HG03108 (cell line): ENCODE results near the gene GPR176.
A peak's percentile ranks its signal among the peaks of the same experiment; 100 is the strongest.
"Not testable (repeated sequence)": the region's sequence is repeated elsewhere in the genome, so short reads cannot be mapped to it uniquely, and the experiment has no call there.

Source experiments
- ATAC-seq: cut with Tn5 transposase; IDR thresholded peaks from one replicate; pipeline ENCODE4 v1.9.1; 2021; ENCODE audit warnings: moderate library complexity; ENCODE audit not compliant: unreplicated experiment

GPR176 gene

DNA sequence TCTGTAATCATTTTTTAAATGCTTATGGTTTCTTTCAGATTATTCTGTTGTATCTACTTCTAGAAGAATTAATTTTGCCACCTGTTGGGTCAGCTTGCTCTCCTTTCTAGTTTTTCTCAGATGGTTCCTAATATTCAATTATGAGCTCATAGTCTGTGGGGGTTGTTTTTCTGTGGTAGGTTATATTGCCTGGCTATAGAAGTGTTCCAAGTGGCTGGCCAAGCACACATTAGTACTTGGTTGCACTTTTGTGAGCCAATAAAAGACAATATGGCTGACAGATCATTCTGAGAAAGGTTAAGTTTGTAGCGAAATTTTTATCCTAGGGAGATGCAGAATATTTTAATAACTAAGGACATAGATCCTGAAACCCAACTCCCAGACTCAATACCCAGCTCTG lies 105.6 kb downstream of the GPR176 start:
- ATAC-seq: no peak

DNA sequence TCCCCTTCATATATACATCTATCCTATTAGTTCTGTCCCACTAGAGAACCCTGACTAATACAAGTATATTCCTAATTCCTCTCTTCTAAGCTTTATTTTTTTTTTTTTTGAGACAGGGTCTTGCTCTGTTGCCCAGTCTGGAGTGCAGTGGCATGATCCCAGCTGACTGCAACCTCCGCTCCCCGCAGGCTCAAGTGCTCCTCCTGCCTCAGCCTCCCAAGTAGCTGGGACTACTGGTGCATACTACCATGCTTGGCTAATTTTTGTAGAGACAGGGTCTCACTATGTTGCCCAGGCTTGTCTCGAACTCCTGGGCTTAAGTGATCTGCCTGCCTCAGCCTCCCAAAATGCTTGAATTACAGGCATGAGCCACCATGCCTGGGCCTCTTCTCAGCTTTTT lies 107.4 kb downstream of the GPR176 start:
- ATAC-seq: not testable (repeated sequence)

DNA sequence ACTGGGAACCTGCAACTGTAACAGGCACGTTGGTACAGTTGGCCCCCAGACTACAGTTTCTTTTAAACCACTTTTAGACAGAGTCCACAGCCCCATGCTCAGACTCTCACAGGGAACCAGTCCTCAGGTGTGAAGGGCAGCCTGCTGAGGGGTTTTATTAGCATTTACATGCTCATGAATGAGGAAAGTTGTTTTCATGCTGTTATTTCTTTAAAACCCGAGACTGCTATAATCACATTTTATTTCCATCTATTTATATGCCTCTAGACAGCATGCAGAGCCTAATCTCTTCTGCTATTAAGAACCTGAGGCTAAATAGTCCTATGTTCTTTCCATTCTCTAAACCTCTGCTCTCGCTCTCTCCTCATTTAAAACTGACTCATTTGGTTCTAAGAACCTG lies 111.2 kb downstream of the GPR176 start:
- no peak for ATAC-seq

DNA sequence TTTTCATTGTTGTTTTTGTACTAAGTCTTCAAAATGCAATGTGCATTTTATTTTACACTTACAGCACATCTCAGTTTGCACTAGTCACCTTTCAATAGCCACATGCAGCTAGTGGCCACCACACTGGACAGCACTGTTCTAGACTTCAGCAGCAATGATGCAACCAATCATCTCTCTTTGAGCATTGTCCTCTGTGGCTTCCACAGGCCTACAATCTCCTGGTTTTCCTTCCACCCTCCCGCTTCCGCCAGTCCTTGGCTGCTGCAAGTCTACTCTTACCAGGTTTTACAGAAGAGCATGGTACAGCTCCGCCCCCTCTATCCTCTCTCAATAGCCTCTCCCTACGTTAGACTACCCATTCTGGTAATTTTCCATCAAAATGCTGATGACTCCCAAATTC lies 112.3 kb downstream of the GPR176 start:
- no peak for ATAC-seq

DNA sequence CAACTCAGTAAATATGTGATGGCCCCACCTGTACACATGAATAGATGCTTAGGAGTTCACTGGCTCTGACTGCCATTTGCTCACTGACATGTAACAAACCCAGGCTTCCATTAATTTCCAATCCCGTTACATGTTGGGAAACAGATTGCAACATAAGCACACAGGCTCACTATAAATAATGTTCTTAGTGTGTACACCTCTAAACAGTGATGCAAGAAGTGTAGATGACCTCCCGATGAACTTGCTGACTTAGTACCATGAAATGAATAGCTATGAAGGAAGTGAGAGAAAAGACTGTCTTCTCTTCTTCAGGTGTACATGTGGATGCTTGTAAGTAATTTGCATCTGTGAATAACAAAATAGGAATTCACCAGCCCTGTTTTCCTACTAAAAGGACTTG lies 116.0 kb downstream of the GPR176 start:
- no peak for ATAC-seq

DNA sequence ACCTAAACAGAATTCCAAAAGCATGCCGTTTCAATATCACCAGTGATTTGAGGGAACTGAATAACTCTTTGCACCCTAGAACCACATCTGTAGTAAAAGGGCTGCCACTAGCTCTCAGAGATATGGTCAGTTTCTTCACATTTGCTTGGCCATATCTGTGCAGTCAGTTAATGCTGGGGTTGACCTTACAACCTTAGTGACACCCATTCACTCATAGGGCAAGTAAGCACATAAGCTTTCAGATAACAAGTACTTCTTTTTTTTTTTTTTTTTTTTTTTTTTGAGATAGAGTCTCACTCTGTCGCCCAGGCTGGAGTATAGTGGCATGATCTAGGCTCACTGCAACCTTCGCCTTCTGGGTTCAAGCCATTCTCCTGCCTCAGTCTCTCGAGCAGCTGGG lies 117.0 kb downstream of the GPR176 start:
- ATAC-seq: no peak

DNA sequence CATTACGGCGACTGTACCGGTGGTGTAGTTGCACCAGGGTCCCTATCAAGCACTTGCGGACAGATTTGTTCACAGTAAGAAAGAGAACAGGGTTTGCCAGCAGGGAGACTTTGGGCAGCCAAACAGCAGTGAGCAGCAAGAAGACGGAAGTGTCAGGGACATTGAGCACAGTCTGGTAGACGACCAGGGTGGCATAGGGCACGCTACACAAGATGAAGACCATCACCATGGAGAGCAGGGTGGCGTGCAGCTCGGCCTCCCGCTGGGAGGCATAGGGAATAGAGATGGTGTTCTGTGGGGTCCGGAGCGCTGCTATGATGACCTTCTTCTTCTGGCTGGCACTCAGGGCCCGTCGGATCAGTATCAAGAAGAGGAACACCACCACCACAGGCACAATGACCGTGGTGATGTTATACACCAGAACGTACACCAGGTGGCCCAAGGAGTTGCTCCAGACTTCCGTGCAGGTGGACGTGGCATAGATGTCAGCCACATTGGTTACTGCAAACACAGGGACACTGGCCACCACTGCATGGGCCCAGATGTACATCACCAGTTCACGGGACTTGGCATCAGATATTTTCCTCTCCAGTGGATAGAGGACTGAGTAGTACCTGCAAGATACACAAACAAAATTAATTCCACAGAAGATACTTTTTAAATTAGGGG lies 118.3 kb downstream of the GPR176 start:
- peak; percentile 60 for ATAC-seq

DNA sequence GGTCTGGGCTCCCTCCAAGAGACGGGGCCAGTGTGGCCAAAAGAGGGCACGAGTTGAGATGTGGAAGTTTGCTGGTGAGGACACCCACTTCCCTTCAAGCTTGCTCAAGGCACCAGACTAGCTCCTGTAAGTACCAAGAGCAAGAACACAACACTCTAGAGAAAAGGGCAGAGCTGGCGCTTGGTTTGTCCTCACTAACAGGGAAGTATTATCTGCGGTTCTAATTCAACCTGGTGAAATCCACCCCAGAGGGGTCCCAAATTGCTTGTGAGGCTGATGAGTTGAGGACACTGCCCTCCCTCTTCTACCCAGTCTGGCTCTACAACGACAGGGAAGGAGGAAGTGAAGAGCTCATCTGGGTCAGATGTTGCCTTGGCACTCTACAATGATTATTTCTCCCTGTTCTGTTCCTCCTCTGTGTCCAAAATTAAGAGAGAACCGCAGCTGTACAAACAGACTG lies 120.5 kb downstream of the GPR176 start:
- no peak for ATAC-seq

DNA sequence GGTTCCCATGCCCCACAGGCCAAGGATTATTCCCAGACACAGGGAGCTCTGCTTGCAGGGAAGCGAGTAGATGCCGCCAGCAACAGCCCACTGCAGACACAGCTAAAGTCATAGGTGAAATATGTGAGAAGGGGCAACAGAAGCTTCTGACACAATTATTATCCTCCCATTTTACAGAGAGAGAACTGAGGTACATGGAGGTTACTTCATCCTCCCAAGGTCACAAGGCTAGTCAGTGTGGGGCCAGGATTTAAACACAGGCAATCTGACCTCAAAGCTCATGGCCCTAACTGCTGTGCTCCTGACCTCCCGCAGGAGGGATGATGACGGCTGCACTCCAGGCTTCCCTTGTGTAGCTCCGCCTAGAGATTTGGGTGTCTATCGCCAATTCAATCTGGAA lies 121.7 kb downstream of the GPR176 start:
- no peak for ATAC-seq

DNA sequence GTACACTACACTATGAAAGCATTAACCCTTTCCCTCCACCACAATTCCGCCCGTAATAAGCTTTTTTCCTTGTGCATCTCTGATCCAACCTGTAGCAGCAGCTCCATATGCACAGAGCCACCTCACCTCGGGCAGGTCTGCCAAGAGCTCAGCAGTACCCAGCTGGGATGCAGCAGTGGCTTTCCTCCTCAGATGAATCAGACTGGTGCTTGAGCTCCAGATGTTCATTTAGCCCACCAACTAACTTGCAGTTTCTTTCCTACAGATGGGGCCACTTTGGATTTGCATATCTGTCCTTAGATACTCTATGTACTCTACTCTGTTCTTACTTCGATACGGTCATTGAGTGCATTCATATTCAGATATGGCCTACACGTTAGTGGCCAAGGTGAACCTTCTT lies 122.7 kb downstream of the GPR176 start:
- ATAC-seq: no peak

DNA sequence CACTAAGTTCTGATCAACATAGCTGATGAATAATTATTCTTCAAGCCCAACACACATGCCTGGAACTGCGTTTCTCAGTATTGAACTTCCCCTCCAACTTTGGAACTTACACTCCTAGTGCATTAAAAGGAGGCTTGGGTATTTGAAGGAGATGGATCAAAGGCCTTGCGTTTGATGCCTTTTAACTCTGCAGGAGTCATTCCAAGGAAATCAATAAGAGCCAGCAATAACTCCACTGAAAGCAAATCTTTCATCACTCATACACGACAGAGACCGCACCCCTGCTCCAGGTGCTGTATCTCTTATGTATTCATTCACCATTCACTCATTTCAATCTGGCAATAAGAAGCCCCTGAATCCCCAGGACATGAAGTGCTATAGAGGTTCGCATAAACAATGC lies 123.5 kb downstream of the GPR176 start:
- ATAC-seq: no peak

DNA sequence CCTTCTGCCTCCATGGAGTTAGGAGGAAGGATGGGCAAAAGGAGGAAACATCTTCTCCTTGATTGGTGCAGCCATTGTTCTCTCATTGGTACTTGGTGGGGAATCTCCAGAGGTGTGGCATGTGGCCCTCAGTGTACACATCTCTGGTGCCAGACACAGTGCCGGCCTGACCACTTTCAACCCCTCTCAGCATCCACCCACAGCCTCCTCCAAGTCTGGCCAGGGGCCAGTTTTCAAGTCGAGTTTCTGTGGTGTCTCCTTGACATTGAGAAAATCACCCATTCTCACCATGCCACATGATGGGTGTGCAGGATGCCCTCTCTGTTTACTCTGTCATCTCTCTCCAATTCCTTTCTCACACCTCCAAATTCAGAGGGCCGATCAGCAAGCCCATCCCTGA lies 124.6 kb downstream of the GPR176 start:
- ATAC-seq: no peak

DNA sequence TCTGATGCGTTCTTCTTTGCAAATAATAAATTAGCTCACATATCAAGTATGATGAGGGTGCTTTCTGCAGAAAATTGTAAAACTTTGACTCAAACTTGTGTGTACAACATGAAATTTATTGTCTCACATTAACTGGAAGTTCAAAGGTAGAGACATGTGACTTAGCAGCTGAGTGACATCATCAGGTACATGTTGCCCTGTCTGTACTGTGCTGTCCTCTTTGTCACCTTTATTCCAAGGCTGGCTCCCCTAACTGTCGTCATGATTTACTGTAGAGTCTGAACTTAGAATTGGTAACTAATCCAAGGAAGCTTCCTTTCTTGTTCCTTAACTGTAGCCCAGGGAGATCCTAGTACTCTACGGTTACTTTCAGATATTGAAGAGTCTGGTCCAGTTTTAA lies 125.1 kb downstream of the GPR176 start:
- ATAC-seq: no peak

DNA sequence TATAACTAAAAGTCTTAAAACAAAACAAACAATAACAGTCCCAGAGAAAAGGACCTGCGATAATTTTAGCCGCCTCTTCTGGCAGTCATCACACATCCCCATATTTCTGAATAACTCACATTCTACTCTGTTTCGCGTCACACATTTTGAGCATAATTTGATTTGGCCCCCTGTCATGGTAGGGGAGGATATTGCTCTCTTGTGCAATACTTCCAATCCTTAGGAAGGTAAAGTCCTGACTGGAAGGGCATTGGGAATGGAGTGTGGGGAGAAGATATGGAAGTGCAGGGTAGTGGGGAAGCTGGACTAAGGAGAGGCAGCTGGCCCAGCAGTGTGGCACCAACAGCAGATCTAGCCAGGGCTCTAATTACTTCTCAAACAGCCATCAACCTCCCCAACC lies 126.1 kb downstream of the GPR176 start:
- ATAC-seq: no peak

DNA sequence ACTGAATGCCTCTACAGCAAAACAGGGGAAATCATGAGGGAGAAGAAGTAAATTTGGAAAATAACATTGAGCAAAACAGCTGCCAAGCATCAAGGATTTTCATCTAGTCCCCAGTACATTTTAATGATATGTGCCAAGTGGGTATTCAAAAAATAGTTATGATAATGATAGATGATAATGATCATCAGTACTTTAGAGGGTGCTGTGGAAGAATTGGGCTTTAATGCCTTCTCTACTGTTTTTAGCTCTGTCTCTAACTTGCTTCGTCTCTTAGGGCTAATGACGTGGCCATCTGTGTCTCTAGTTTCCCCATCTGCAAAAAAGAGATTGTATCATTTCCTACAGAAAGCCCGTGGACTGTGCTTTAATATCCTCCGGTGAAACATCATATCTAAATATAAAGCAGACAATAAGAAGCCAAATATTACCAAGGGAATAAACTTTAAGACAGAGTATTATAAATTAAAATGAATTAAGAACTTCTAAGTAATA lies 127.2 kb downstream of the GPR176 start:
- ATAC-seq: no peak

DNA sequence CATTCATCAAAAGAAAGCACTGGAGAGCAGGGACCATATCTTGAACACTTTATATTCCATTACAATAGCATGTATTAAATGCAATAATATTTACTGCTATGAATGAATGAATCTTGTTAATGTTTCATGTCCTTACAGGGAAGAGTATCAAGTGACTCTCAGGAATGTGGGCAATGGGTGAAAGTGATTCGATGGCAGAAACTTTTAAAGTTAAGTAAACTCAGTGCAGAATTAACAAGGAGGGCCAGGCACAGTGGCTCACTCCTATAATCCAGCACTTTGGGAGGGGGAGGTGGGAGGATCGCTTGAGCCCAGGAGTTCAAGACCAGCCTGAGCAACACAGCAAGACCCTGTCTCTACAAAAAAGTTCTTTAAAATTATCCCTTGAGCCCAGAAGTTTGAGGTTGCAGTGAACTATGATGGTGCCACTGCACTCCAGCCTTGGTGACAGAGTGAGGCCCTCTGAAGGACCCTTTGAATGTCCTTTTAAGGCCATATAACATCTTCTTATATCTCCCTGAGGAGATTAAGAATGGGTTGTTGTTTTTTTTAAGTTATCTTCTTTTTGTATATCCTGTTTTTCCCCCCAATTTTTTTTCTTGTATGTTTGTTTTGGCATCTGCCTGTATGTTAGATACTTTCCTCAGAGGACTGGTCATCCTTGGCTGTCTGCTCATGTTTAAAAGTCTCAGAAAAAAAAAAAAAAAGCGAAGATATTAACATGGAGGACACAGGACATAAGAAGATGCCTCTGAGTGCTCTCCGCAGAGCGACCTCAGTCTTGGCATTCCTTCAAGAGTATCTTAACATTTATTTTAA lies 127.8 kb downstream of the GPR176 start:
- no peak for ATAC-seq

DNA sequence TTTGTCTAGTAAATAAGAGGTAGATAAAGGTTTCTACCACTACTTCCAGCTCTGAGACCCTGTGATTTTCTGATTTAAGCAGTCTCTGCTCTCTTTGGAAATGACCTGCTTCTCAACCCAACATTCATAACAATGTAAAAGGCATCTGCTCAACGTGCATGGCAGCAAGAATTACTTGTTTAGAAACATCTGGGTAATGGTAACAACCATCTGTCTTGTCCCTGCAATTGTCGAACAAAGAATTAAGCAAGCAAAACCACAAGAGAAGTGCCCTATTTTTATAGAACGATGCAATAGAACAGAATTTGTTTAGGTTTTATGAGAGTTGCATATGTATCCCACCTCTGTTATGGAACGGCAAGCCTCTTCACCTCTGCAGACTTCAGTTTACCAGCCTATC lies 130.3 kb downstream of the GPR176 start:
- ATAC-seq: no peak

DNA sequence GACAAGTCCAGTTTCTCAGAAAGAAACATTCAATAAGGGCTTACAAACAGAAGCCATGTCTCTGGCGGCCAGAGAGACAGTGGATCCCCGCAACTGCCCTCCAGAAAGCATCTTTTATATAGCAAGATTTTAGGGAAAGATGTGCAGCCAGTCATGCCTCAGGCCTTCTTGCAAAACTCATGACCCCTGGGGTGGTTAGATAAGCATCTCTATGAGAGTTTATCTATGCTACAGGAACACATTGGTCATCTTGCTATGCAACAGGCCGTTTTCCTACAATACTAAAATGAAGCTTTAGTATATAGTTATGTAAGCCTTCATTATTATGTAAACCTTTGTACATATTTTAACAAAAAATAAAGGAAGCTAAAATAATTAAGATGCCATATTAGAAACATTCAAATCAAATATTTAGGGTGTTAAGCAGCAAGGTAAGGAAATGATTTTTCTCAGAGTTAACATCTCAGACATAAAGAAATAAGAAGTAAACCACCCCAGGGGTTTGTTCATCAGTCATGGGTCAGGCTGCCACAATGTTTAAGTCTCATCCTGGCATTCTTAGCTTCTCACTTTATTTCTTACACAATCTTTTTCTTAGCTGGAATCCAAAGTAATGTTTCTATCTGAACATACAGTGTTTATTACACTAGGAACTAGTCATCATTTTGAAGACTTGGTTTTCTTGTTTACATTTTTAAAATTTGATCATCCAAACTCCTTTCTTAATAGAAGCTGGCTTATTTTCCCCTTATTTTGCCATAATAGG lies 131.1 kb downstream of the GPR176 start:
- no peak for ATAC-seq

DNA sequence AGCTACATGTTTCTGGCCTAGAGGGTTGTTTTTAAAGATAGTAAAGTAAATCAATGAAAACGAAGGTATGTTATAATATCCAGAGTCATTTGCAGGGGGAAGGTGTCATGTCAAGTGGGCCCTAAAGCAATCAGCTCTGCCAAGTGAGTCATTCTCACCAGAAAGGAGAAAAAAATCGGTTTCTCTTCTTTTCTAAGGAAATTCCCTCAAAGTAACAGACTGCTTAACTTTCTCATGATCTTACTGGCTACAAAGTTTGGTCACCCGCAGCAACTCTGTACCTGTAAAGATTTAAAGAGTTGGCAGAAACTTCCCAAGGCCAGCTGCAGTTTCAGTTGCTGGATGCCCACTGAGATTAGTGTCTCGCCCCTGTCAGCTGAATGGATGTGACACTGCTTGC lies 132.0 kb downstream of the GPR176 start:
- ATAC-seq: no peak

DNA sequence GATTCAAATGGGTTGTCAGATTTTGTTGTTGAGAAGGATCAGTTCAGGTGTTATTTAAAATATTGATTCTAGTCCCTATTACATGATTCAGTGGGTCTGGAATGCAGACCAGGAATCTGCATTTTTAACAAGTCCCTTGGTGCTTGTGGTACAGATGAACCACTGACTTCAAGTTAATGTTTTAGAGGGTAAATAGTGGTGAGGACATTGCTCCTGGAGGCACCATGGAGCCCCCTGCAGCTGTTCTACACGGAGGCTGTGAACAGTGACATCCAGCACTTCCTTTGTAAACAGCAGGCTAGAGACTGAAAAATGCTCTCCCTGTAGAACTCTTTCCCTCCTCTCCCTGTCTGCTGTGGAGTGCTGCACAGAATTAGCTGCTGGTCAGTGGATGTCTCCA lies 132.6 kb downstream of the GPR176 start:
- no peak for ATAC-seq

DNA sequence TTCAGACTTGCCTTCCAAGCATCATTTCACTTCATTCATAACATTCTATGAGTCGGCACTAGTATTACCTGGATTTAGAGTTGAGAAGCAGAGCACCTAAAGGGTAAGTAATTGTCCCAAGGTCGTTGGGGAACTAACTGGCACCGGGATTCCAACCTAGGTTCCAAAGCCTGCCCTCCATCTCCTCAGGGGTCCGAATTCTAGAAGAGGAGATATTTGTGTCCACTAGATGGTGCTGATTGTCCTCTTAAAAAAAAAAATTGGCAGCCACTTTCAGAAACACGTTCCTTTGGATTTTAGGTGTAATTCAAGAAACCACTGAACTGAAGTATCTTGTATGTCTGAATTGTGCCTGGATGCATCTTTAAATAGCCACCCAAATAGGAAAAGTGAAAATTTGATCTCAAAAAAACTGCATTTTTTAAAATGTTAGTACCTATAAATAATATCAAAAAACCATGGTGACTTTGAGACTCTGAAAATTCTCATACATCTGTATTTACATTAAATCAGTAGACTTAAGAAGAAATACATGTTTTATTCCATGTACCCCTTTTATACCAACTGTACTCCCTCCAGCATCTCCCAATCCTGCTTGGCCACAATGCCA lies 133.5 kb downstream of the GPR176 start:
- no peak for ATAC-seq
